Neutrophil (primary cell): ENCODE results near the gene MTHFR.

Experiments used
- H3K27ac ChIP-seq: fragments of 200-600 bp; sonication (generic); 2 replicates; pipeline ENCODE4 v1.5.1; 2016; ENCODE audit warnings: mild to moderate bottlenecking, moderate library complexity
- H3K27me3 ChIP-seq: fragments of 200-600 bp; sonication (generic); 2 replicates; pipeline ENCODE4 v1.6.0; 2016; ENCODE audit warnings: mild to moderate bottlenecking
- H3K36me3 ChIP-seq: fragments of 200-600 bp; sonication (generic); 2 replicates; pipeline ENCODE4 v1.5.1; 2017
- H3K4me1 ChIP-seq, 2 experiments: fragments of 200-600 bp in 1 of 2; sonication (generic) in 1 of 2; 1 replicate in 1 of 2; 2 replicates in 1 of 2; pipeline versions ENCODE4 v1.5.1 to v1.6.1; 2013 to 2016; ENCODE audit warnings: low read depth in 1 of 2, low read length in 1 of 2, mild to moderate bottlenecking in 1 of 2, moderate library complexity in 1 of 2; ENCODE audit not compliant: control insufficient read depth in 1 of 2, insufficient read depth in 1 of 2
- H3K4me3 ChIP-seq, 2 experiments: fragments of 200-600 bp in 1 of 2; sonication (generic) in 1 of 2; 1 replicate in 1 of 2; 2 replicates in 1 of 2; pipeline ENCODE4 v1.5.1; 2013 to 2016; ENCODE audit warnings: low read depth in 1 of 2, low read length in 1 of 2, mild to moderate bottlenecking in 1 of 2, moderate library complexity in 1 of 2
- H3K9me3 ChIP-seq: fragments of 200-600 bp; sonication (generic); 2 replicates; pipeline ENCODE4 v1.5.1; 2016
- CTCF ChIP-seq: fragments of 200-600 bp; sonication (generic); IDR thresholded peaks from 2 replicates; pipeline ENCODE4 v1.5.1; 2016; ENCODE audit warnings: antibody characterized with exemption

MTHFR gene

GRCh38 chr1:11793819-11794218 lies 11.9 kb downstream of the MTHFR start:
- Histone ChIP-seq H3K4me1 (no peaks in the 10 kb centered on the region), H3K4me3 (no peak overlapping the region), H3K27me3 (no peaks in the 10 kb centered on the region), H3K9me3 (no peaks in the 10 kb centered on the region), H3K36me3 (peaks cover 87% of the 10 kb centered on the region), H3K27ac (no peak overlapping the region)
- no peak for TF ChIP-seq CTCF

GRCh38 chr1:11792106-11792505 lies 13.7 kb downstream of the MTHFR start:
- Histone ChIP-seq H3K9me3 (no peaks in the 10 kb centered on the region), H3K4me1 (no peaks in the 10 kb centered on the region), H3K36me3 (peaks cover 77% of the 10 kb centered on the region), H3K27me3 (no peaks in the 10 kb centered on the region), H3K27ac (no peak overlapping the region), H3K4me3 (no peak overlapping the region)
- no peak for TF ChIP-seq CTCF

- H3K36me3 ChIP-seq: peaks cover 71% of the 10 kb centered on the region
- H3K27ac ChIP-seq: no peak overlapping the region
- no peaks in the 10 kb centered on the region for H3K4me1 ChIP-seq
- H3K9me3 ChIP-seq: no peaks in the 10 kb centered on the region
- H3K27me3 ChIP-seq: no peaks in the 10 kb centered on the region
- H3K4me3 ChIP-seq: no peak overlapping the region
- no peak for TF ChIP-seq CTCF
These were observed 14.7 kb downstream of the MTHFR start for GRCh38 chr1:11790880-11791715.

- Histone ChIP-seq H3K27me3 (peaks cover 6% of the 10 kb centered on the region), H3K9me3 (no peaks in the 10 kb centered on the region), H3K4me1 (no peaks in the 10 kb centered on the region), H3K27ac (no peak overlapping the region), H3K36me3 (peaks cover 62% of the 10 kb centered on the region), H3K4me3 (no peak overlapping the region)
- TF ChIP-seq CTCF: no peak
These were observed 15.5 kb downstream of the MTHFR start for GRCh38 chr1:11790101-11790879.

- no peak for TF ChIP-seq CTCF
- Histone ChIP-seq H3K36me3 (peaks cover 54% of the 10 kb centered on the region), H3K4me3 (no peak overlapping the region), H3K27me3 (peaks cover 15% of the 10 kb centered on the region), H3K9me3 (no peaks in the 10 kb centered on the region), H3K27ac (no peak overlapping the region), H3K4me1 (no peaks in the 10 kb centered on the region)
These were observed 16.4 kb downstream of the MTHFR start for GRCh38 chr1:11789126-11790067.
